ACC112 (cell line): ENCODE measurements around the gene NRL.

Experiments
- H2AFZ ChIP-seq: fragments of 200-600 bp; sonication (generic); one replicate; pipeline ENCODE4 v1.6.0; 2017; ENCODE audit warnings: antibody characterized with exemption, low read length; ENCODE audit not compliant: unreplicated experiment
- H3K27ac ChIP-seq: fragments of 200-600 bp; sonication (generic); 2 replicates; pipeline ENCODE4 v1.5.1; 2014; ENCODE audit warnings: low read depth, mild to moderate bottlenecking, antibody characterized with exemption, low read length, moderate library complexity
- H3K27me3 ChIP-seq: fragments of 200-600 bp; sonication (generic); 2 replicates; pipeline ENCODE4 v1.6.1; 2014; ENCODE audit warnings: mild to moderate bottlenecking, antibody characterized with exemption, low read length, moderate library complexity, mixed read lengths; ENCODE audit not compliant: insufficient read depth
- H3K36me3 ChIP-seq: fragments of 200-600 bp; sonication (generic); 2 replicates; pipeline ENCODE4 v1.6.1; 2016; ENCODE audit warnings: mild to moderate bottlenecking, antibody characterized with exemption, low read length, moderate library complexity, mixed read lengths; ENCODE audit not compliant: insufficient read depth
- H3K4me1 ChIP-seq: fragments of 200-600 bp; sonication (generic); one replicate; pipeline ENCODE4 v1.6.1; 2016; ENCODE audit warnings: low read length, mixed read lengths; ENCODE audit not compliant: insufficient read depth, unreplicated experiment, control insufficient read depth
- H3K4me3 ChIP-seq: fragments of 200-600 bp; sonication (generic); 2 replicates; pipeline ENCODE4 v1.5.1; 2014; ENCODE audit warnings: mild to moderate bottlenecking, low read depth, low read length
- H3K79me2 ChIP-seq: fragments of 200-600 bp; sonication (generic); one replicate; pipeline ENCODE4 v1.6.0; 2016; ENCODE audit warnings: low read length; ENCODE audit not compliant: control insufficient read depth, unreplicated experiment, insufficient read depth

The NRL gene

DNA sequence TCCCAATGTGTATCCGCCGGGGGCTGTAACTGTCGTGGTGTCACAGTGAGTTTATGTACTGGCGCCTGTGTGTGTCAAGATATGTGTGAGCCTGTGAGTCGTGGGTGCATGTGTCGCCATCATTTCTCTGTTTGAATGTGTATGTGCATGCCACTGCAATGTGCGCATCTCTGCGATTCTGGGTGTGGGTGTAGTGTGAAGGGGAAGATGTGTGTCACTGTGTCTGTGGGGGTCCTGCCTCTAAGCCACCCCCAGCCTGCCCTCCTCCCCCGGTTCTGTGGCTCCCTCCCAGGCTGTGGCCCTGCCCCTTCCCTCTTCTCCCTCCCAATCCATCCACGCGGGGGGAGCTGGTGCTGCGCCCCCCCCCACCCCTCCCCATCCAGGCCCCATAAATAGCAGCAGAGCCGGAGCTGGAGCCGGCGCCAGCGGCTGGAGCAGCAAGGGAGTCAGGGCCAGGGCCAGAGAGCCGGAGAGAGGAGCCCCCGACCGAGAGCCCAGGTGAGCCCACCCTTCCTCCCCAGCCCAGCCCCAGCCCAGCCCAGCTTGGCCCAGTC lies 43.5 kb downstream of the NRL start, which contains the start of gene CPNE6:
TSS of gene CPNE6 (plus strand) at position 419 of the 554 bp plus-strand sequence. CDS start 1,375 bp downstream, outside the sequence.
- Histone ChIP-seq H3K36me3 (no peaks in the 10 kb centered on the region), H3K27ac (no peak within 1 kb of the TSS), H3K4me3 (no peak within 1 kb of the TSS), H3K27me3 (peaks cover 69% of the 10 kb centered on the region), H3K4me1 (no peaks in the 10 kb centered on the region), H3K79me2 (no peaks in the 10 kb centered on the region), H2AFZ (no peak within 1 kb of the TSS)

- H3K79me2 ChIP-seq, result no peaks in the 10 kb centered on the region
- no peak overlapping the region for H3K4me3 ChIP-seq
- H3K36me3 ChIP-seq, result no peaks in the 10 kb centered on the region
- H3K4me1 ChIP-seq, result no peaks in the 10 kb centered on the region
- no peak overlapping the region for H2AFZ ChIP-seq
- H3K27ac ChIP-seq, result no peak overlapping the region
- peaks cover 66% of the 10 kb centered on the region for H3K27me3 ChIP-seq
Observed at GRCh38 chr14:24070285-24071143, 44.2 kb downstream of the NRL start.

GRCh38 chr14:24069411-24069735 lies 45.4 kb downstream of the NRL start:
- Histone ChIP-seq H3K4me3 (no peak overlapping the region), H3K27me3 (peaks cover 62% of the 10 kb centered on the region), H2AFZ (no peak overlapping the region), H3K79me2 (no peaks in the 10 kb centered on the region), H3K36me3 (no peaks in the 10 kb centered on the region), H3K27ac (no peak overlapping the region), H3K4me1 (no peaks in the 10 kb centered on the region)

DNA sequence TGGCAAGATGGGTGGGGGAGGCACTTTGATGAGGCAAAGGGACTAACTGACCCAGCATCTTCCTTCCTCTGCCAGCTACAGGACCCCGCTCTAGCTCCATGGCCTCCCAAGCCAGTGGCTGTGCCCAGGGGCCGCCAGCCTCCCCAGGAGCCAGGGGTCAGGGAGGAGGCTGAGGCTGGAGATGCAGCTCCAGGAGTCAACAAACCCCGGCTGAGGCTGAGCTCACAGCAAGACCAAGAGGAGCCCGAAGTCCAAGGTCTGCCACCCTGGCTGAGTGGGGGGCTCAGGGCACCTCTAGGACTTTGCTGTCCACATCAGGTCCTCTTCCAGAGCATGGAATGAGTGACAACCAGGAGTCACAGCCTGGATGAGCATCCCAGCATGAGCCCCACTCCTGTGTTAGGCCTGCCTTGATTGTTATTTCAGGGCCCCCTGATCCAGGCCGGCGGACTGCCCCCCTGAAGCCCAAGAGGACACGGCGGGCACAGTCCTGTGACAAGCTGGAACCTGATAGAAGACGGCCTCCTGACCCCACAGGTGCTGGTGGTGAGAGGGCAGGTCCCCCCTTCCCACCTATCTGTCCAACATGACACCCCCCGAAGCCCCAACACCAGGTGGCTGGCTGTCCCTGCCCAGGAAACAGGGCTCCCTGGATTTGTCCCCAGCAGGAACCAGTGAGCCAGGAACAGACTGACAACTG lies 45.9 kb downstream of the NRL start:
- no peak overlapping the region for H3K4me3 ChIP-seq
- no peak overlapping the region for H3K27ac ChIP-seq
- peaks cover 58% of the 10 kb centered on the region for H3K27me3 ChIP-seq
- no peaks in the 10 kb centered on the region for H3K79me2 ChIP-seq
- no peak overlapping the region for H2AFZ ChIP-seq
- no peaks in the 10 kb centered on the region for H3K36me3 ChIP-seq
- no peaks in the 10 kb centered on the region for H3K4me1 ChIP-seq

DNA sequence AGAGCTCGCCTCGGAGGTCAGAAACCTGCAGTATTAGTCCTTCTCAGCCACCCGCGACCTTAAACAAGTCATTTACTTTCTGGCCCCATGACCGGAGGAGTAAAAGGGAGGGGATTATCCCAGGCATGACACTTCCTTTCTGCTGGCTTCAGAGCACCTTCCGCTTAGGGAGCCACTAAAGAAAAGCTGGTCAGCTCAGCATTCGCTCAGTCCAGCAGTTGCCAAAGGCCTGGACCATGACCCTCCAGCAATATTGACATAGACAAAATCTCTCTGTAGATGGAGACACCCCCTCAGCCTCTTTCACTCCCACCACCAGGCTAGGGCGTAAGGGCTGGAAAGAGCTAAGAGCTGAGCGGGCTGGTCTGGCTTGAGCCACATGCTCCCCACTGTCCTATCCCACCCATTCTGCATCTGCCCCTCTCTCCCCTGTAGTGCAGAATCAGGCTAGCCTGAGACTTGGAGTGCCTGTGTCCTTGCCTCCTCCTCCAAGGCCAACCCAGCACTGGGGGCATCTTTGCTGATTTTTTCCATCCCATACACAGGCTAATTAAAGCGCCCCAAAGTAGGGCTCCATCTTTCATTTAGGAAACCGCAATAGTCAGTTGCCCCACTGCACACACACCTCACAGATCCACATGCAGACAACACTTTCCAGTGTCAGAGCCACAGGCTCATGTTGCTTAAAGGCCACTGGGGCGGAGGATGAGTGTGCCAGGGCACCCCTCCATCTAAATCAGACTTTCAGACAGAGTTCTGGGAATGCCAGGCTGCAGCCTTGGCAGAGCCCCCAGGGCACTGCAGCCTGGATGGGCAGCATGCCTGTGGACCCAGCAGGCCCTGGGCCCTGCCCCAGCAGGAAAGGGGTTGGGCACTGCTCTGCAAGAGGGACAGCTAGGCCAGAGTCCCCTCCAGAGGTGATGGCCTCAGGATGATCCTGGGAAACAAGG lies 47.3 kb downstream of the NRL start:
- no peaks in the 10 kb centered on the region for H3K4me1 ChIP-seq
- H3K27me3 ChIP-seq, result peaks cover 45% of the 10 kb centered on the region
- H3K4me3 ChIP-seq, result no peak overlapping the region
- no peak overlapping the region for H3K27ac ChIP-seq
- no peaks in the 10 kb centered on the region for H3K79me2 ChIP-seq
- H3K36me3 ChIP-seq, result no peaks in the 10 kb centered on the region
- H2AFZ ChIP-seq, result no peak overlapping the region

DNA sequence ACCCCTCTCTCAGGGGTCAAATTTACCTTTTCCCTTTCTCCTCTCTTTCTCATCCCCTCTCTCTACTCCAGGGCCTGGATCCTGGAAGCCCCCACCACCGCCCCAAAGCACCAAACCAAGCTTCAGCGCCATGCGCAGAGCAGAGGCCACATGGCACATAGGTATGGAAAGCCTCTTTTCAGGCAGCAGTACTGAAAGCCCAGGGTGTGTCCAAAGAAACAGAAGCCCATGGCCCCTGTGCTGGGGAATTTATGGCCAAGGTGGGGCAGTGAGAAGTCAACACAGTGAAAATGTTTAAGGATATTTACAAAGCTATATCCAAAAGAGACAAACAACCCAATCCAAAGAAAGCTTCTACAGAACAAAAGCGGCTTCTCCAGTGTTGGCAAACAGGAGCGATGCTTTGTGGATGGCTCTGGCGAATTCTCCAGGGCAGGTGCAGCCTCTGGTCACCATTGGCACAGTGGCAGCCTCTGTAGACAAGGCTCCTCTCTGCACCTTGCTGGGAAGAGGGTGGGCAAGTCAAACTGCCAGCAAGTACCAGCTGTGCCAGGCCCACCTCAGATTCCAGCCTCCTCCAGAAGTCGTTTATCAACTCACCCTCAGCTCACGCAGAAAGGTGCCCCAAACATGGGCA lies 48.1 kb downstream of the NRL start:
- H3K27ac ChIP-seq, result no peak overlapping the region
- no peaks in the 10 kb centered on the region for H3K36me3 ChIP-seq

GRCh38 chr14:24065408-24065807 lies 49.3 kb downstream of the NRL start:
- no peak overlapping the region for H2AFZ ChIP-seq

More for the DNA sequence above, 48.1 kb downstream of the NRL start:
- H3K79me2 ChIP-seq, result no peaks in the 10 kb centered on the region
- no peak overlapping the region for H2AFZ ChIP-seq
- H3K4me1 ChIP-seq, result no peaks in the 10 kb centered on the region
- H3K27me3 ChIP-seq, result peaks cover 37% of the 10 kb centered on the region
- H3K4me3 ChIP-seq, result no peak overlapping the region

DNA sequence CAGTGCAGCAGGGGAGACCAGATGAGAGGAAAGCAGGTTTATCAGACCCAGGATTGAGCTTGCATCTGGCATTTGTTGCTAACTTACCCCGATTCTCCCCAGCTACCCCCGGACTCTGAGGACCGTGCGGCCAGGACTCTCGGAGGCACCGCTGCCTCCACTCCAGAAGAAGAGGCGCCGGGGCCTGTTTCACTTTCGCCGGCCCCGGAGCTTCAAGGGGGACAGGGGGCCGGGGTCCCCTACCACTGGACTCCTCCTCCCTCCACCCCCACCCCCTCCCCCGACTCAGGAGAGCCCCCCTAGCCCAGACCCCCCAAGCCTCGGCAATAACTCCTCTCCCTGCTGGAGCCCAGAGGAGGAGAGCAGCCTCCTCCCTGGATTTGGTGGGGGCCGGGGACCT lies 49.9 kb downstream of the NRL start:
- Histone ChIP-seq H3K27ac (no peak overlapping the region), H2AFZ (no peak overlapping the region), H3K4me3 (no peak overlapping the region), H3K36me3 (no peaks in the 10 kb centered on the region), H3K79me2 (no peaks in the 10 kb centered on the region), H3K4me1 (no peaks in the 10 kb centered on the region), H3K27me3 (peaks cover 21% of the 10 kb centered on the region)

More at GRCh38 chr14:24065408-24065807, 49.3 kb downstream of the NRL start:
- Histone ChIP-seq H3K27me3 (peaks cover 25% of the 10 kb centered on the region), H3K4me1 (no peaks in the 10 kb centered on the region), H3K79me2 (no peaks in the 10 kb centered on the region), H3K36me3 (no peaks in the 10 kb centered on the region), H3K4me3 (no peak overlapping the region), H3K27ac (no peak overlapping the region)

GRCh38 chr14:24064091-24064795 lies 50.5 kb downstream of the NRL start:
- Histone ChIP-seq H3K27me3 (peaks cover 15% of the 10 kb centered on the region; the same call in 1 of the 2 replicates), H3K36me3 (no peaks in the 10 kb centered on the region), H2AFZ (no peak overlapping the region), H3K27ac (no peak overlapping the region), H3K4me1 (no peaks in the 10 kb centered on the region), H3K4me3 (no peak overlapping the region), H3K79me2 (no peaks in the 10 kb centered on the region)
